ENCODE measurements around the gene STX16.

STX16 gene

DNA sequence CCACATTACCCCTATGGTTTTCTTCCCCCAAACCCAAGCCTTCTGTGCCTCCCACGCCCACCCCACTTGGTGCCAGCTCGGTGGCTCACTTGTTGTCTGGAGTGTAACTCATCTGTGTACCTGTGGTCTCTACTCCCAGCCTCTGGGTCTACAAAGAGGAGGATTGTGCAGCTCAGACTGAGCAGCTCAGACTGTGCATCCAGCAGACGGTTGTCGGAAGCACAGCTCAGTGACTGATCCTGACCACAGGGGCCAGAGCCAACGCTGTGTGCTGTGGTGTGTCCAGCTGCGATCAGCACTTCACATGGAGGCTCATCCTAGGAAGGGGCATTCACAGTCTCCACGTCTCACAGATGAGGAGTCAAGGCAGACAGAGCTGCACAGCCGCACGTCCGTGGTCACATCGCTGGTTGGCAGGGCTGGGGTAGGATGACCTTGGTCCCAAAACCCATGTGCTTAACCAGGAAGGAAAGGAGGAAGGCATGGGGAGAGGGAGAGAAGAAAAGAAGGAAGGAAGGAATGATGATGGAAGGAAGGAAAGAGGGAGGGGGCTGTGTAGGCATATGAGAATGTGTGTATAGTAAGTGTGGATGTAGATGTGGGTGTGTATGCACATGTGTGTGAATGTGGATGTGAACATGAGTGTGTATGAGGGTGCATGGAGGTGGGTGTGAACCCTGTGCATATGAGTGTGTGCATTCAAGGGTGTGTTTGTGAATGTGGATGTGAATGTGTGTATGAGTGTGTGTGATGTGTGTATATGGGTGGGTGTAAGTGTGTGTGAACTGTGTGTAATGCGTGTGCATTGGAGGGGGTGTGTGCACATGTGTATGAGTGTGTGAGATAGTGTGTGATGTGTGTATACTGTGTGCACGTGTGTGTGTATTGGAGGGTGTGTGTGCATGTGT lies 28.2 kb upstream of the STX16 start:
- Histone ChIP-seq H3K27ac (replicated peaks) (no peak overlapping the region), H3K4me3 (replicated peaks; ENCODE audit: insufficient read depth, low read length) (no peak overlapping the region), H3K27me3 (ENCODE audit: insufficient read depth, poor library complexity, severe bottlenecking) (peaks cover 9% of the 10 kb centered on the region)
- no peak for DNase-seq (ENCODE audit: low read depth in 1 of 2, low spot score in 1 of 2)
- TF ChIP-seq CTCF (IDR thresholded peaks at IDR 0.05; ENCODE audit: insufficient read depth, low read length) (no peak), REST (IDR thresholded peaks at IDR 0.05; ENCODE audit: insufficient replicate concordance, low read depth) (no peak), SPI1 (IDR thresholded peaks at IDR 0.05; ENCODE audit: borderline replicate concordance, low read depth) (no peak), GABPA (IDR thresholded peaks at IDR 0.05; ENCODE audit: low read depth) (no peak), POLR2AphosphoS5 (IDR thresholded peaks at IDR 0.05; ENCODE audit: low read depth) (no peak)

DNA sequence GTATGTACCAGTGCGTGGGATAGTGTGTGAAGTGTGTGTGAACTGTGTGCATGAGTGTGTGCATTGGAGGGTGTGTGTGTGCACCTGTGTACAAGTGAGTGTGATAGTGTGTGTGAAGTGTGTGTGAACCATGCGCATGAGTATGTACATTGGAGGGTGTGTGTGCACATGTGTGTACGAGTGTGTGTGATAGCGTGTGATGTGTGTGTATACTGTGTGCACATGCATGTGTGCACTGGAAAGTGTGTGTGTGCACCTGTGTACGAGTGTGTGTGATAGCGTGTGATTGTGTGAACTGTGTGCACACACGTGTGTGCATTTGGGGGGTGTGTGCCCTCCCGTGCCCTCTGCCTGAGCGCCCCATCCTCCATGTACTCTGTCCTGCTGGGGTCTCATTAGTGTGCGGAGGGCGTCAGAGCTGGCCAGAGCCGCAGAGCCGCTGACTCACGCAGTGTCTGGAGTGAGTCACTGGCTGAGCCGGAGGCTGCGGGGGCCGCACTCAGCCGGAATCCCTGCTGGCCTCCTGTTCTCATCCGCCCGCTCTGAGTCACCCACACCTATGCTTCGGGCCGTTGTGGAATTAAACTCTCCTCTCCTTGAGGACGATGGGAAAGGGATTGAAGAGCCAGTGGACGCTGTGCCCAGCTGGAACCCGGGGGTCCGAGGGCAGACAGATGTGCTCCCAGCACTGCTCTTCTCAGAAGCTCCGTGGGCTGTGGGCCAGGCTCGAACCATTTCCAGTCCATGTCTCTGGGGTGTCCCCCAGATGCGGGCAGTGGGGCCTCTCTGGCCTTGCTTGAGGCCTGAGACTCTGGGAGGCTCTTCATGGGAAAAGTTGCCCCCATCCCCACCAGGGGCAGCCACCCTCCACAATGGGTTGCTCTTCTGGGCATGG lies 27.3 kb upstream of the STX16 start:
- no peak for DNase-seq (ENCODE audit: low read depth in 1 of 2, low spot score in 1 of 2)
- TF ChIP-seq GABPA (IDR thresholded peaks at IDR 0.05; ENCODE audit: low read depth) = no peak
- peaks cover 7% of the 10 kb centered on the region for H3K27me3 ChIP-seq (ENCODE audit: insufficient read depth, poor library complexity, severe bottlenecking)
- H3K4me3 ChIP-seq (replicated peaks; ENCODE audit: insufficient read depth, low read length) = no peak overlapping the region
- no peak overlapping the region for H3K27ac ChIP-seq (replicated peaks)

GRCh38 chr20:58624687-58625086 lies 26.4 kb upstream of the STX16 start:
- Histone ChIP-seq H3K27me3 (ENCODE audit: insufficient read depth, poor library complexity, severe bottlenecking) (peaks cover 4% of the 10 kb centered on the region), H3K27ac (replicated peaks) (no peak overlapping the region), H3K4me3 (replicated peaks; ENCODE audit: insufficient read depth, low read length) (no peak overlapping the region)
- TF ChIP-seq SPI1 (IDR thresholded peaks at IDR 0.05; ENCODE audit: borderline replicate concordance, low read depth) (no peak), REST (IDR thresholded peaks at IDR 0.05; ENCODE audit: insufficient replicate concordance, low read depth) (no peak), CTCF (IDR thresholded peaks at IDR 0.05; ENCODE audit: insufficient read depth, low read length) (no peak), POLR2AphosphoS5 (IDR thresholded peaks at IDR 0.05; ENCODE audit: low read depth) (no peak), GABPA (IDR thresholded peaks at IDR 0.05; ENCODE audit: low read depth) (no peak)
- DNase-seq (ENCODE audit: low read depth in 1 of 2, low spot score in 1 of 2) = no peak

- Histone ChIP-seq H3K27me3 (ENCODE audit: insufficient read depth, poor library complexity, severe bottlenecking) (no peaks in the 10 kb centered on the region), H3K4me3 (replicated peaks; ENCODE audit: insufficient read depth, low read length) (no peak overlapping the region), H3K27ac (replicated peaks) (no peak overlapping the region)
- no peak for TF ChIP-seq REST (IDR thresholded peaks at IDR 0.05; ENCODE audit: insufficient replicate concordance, low read depth)
- no peak for TF ChIP-seq SPI1 (IDR thresholded peaks at IDR 0.05; ENCODE audit: borderline replicate concordance, low read depth)
- TF ChIP-seq CTCF (IDR thresholded peaks at IDR 0.05; ENCODE audit: insufficient read depth, low read length) = no peak
- no peak for TF ChIP-seq POLR2AphosphoS5 (IDR thresholded peaks at IDR 0.05; ENCODE audit: low read depth)
- no peak for DNase-seq (ENCODE audit: low read depth in 1 of 2, low spot score in 1 of 2)
Observed at GRCh38 chr20:58625585-58625984, 25.5 kb upstream of the STX16 start.

All from HL-60 (cell line).